HG02981 (cell line): ENCODE measurements around the gene KIAA0040.

ENCODE experiments used
- ATAC-seq: cut with Tn5 transposase; IDR thresholded peaks from one replicate; pipeline ENCODE4 v1.9.1; 2021; ENCODE audit warnings: mild to moderate bottlenecking, moderate library complexity; ENCODE audit not compliant: unreplicated experiment

Gene KIAA0040

DNA sequence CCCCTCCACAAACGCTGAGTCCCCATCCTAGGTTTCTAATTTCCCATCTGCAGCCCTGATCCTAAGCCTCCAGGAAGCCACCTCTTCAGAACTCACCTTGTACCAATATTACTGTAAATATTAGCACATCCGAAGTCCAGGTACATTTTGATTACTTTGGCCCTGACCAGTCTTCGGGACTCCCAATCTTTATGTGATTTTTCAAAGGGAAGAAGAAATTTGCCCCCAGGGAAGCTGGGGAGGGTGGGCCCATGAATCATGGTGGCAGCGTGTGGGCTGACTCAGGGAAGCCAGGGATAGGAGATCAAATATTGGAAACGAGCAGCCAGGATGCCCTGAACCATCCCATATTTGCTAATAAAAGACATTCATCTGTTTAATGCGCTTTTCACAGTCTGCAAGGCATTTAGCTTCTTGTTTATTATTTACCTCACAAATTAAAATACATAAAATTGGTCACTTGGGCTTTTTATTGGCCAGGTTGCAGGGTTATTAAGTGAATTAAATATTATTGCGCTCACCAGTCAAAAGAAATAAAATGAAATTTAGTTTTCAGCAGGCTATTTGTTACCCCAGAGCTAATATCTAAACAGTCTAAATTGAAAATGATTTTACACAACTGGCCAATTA is 46.6 kb downstream of the KIAA0040 start:
- no peak for ATAC-seq

DNA sequence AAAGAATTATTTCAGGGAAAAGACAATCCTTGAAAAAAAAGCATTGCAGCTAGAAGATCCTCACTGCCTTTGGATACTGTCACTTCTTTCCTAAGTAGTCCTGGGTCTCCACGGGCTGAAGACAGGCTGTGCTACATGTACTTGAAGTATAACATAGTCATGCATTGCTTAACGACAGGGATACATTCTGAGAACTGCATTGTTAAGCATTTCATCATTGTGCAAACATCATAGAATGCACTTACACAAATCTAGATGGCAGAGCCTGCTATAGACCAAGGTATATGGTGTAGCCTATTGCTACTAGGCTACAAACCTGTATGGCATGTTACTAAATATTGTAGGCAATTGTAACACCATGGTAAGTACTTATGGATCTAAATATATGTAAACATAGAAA is 54.0 kb downstream of the KIAA0040 start:
- ATAC-seq = no peak

DNA sequence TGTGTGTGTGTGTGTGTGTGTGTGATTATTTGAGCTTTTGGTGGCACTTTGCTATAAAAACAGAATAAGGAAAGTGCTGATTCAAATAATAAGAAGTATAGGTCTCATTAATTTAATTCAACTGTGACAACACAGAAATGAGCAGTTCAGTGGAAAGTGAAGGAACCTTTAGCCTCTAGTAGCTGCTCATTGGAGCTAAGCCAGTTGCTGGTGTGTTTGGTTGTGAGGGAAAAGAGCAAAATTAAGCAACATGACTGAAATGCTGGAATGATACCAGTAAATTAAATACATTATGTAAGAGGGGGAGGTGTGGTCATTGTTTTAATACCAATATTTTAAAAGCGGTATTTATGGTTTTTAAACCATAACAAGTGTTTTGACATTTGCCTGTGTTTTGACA is 55.2 kb downstream of the KIAA0040 start:
- no peak for ATAC-seq

DNA sequence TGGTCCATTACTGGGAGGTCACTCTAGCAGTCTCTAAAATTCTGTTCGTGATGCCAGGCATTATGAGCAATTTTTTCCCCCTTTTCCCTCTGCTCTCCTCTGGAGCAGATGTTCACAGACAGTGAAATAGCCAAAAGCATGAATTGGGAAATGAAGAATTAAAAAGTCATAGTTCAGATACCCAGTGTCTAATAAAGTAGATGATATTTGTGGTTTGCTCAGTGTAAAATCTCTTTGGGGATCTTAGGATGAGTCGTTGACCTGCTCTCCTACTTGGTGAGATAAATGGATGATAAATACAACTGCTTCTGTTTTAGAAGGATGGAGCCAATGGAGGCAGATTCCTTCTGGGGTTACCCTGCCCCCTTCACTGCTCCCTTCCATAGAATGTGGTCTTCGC is 56.3 kb downstream of the KIAA0040 start:
- no peak for ATAC-seq

DNA sequence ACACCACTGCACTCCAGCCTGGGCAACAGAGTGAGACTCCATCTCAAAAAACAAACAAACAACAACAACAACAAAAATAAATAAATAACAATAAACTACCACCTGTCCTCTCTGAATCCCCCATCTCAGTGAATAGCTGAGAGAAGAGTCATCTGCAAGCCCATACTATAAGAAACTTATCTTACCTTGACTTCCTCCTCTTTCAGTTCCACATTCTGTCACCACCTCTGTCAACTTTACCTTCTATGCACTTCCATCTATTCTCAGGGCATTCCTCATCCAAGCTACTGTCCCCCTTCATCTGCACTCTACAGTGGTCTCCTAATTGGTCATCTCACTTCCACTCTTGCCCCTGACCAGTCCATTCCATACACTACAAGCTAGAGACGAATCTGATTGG is 58.1 kb downstream of the KIAA0040 start:
- no peak for ATAC-seq

DNA sequence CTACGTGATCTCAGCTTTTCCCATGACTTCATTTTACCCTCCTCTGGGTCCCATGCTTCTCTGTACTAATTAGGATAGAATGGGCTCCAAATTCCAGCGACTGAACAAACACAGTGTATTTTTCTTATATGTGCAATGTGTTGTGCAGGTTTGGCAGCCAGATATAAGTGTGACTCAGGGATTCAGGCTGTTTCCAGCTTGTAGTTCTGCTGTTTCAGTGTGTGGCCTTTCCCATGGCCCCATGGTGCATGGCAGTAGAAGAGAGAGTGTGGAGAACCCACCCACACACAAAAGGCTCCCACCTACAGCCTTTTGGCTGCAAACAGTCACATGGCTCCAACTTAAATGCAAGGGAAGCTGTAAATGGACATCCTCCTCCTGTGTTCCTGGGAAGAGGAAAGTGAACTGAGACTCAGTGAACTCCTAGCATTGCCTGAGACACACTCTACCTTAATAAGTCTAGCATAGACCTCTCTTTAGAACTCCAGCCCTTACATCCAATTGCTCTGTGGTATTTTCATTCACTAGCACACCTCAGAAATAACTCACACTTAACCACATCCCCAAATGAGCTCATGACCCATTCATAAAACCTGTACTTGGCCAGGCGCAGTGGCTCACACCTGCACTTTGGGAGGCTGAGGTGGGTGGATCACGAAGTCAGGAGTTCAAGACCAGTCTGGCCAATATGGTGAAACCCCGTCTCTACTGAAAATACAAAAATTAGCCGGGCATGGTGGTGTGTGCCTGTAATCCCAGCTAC is 58.7 kb downstream of the KIAA0040 start:
- no peak for ATAC-seq

DNA sequence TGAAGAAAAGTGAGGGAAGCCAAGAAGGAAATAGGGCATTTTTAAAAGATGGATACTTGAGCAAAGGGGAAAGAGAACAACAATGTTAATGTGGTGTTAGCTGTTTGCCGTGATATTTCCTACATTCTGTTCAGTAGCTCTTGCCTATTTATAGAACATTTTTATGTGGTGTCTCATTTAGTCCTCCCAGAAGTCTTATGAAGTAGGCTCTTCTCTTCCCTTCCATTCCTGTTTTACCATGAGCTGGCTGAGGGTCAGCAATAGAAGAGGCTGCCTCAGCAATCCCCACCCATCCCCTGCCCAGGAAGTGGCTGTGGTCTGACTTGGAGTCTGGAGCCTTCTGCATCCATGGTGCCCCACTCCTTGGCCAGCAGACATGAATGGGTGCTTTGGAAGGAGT is 60.1 kb downstream of the KIAA0040 start:
- no peak for ATAC-seq

DNA sequence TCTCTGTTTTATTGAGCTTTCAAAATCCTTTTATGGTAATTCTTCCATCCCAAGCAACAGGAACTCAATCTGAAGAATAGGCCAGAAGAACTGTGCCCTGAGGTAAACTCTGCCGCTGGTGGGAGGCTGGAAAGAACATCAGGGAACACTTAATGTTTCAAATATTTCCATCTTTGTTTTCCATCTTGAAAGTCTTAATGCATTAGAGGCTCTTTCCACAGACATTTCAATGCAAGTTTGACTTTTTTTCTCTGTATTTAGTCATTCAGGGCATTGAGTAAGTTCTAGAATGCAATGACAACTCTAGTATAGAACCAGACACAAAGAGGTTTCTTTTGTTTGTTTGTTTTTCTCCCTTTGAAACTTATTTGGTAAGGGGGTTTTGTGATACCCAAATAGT is 61.5 kb downstream of the KIAA0040 start:
- no peak for ATAC-seq

DNA sequence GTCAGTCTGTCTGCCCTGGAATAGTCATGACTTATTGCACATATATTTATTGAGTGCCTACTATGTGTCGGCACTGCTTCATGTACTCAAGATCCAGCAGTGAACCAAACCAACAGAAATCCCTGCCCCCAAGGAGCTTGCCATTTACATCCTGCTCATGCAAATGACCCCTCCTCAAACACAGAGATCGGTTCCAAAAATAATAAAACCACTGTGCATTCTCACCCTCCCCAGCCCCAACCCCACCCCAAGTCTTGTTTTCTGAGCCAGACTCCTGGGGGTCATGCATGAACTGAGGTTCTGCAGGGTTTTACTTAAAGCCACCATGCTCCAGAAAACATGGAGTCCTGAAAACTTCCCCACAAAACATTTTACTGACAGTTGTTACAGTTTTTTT is 61.9 kb downstream of the KIAA0040 start:
- ATAC-seq = no peak

DNA sequence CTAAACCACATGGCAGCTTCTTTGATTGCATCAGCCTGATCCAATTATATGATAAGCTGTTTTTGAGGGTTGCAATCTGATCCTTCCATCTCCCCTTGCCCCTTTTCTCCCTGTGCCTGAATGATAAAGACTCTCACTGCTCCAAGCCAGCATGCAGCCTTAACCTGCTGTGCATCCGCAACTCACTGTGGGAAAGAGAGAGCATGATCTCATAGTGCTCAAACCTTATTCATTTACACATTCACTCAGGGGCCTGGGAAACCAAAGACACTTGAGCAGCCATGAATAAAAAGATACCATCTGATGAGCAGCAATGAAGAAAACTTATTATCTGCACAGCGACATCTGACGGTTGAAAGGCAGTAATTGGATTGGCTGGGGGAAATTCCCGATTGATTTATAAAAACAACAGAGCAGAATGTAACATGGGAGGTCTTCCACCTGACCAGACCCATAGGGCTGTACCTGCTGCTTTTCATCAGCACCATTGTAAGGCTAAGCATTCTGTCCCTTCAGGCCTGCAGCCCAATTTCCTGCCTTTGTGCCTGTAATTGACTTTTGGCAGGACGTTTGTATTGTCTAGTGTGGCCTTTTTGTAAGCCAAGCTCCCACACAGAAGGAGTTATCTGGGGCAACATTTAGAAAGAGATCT is 62.5 kb downstream of the KIAA0040 start:
- ATAC-seq = no peak

DNA sequence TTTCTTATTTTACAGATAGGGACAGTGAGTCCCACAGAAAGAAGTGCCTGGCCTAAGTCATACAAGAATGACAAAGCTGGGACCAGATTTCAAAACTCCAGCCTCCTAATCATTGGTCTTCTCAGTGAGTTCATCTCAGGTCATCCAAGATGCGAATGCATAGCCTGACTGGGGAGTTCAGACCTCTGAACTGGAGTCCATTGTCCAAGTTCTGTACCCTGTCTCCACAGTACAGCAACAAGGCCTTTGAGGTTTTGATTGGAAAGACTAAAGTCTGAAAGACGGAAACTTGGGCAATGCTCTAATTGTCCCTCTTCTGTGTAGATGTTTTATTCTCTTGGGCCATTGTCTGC is 63.0 kb downstream of the KIAA0040 start:
- ATAC-seq = no peak

DNA sequence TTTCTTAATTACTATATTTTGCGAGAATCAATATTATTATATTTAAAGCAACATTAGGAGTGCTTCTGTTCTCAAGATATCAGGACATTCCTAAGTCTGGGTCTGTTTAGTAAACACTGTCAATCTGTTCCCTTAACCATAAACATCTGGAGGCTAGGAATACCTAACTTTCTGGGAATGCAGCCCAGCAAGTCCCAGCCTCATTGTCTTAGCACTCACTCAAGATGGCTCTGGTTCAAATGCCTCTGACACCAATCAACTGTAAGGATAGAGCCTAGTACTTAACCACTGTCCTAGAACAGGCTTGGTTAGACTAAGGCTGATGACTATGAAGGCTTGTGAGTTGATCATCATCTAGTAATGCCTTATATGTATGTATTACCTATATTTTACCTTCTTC is 63.4 kb downstream of the KIAA0040 start:
- ATAC-seq = no peak

DNA sequence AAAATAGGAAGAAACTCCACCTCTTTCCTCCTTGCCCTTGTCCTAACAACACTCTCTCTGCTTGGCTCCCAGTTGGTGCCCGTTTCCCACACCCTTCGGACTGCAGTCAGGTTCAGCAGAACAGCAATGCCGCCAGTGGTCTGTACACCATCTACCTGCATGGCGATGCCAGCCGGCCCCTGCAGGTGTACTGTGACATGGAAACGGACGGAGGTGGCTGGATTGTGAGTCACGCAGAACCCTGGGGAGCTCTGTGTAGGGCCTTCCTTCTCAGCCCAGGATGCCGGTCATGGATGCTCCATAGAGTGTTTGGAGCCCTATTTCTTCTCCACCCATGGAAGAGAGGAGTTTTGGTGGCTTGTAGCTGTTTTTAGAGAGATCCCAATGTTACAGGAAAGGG is 64.1 kb downstream of the KIAA0040 start:
- ATAC-seq = no peak

DNA sequence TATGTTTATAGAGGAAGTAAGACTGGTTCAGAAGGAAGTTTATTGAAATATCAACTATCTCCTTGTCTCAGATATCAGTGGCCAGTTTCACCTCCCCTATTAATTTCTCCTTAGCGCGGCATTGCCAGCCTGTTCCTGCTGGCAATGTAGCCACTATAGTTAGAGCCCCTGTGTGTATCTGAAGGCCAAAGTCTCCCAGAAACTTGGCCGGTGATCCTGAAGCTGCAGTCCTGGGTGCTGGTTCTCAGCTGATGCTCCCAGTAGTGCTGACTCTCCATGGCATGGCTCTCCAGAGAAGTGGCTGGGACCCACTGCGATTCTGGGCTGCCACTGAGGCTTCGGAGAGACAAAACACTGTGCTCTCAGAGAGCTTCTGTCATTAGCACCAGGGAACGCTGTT is 65.0 kb downstream of the KIAA0040 start:
- no peak for ATAC-seq

DNA sequence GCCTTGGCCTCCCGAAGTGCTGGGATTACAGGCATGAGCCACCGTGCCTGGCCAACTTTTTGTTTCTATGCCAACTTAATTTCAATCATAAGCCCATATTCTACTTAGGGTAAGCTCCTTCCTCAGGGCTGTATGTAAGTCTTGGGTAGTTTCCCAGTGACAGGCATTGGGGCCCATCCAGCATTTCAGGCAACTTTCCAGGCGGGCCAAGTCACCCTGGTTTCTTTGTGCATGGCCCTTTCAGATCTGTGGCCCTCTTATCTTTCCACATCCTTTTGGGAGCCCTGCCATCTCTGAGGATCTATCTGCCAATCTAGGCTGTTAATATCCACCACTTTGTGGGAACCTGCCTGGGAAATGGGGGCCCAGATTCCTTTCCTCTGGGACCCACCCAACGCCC is 66.2 kb downstream of the KIAA0040 start:
- ATAC-seq = no peak

DNA sequence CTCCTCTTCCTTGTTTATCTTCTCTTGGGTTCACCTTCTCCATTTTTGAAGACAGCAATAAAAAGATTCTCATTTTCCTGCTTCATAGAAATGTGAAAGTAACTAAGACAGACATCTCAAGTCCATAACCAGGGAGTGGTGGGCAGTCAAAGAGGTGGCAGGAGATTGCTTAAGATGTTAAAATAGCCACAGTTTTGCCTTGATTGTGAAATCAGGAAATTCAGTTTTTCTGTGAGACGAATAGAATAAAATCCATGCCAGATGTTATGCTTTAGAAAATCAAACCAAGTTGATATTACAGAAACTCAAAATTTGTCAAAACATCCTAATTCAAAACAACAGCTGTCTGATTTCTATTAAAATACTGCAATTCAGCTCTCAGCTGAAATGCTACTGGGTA is 67.7 kb downstream of the KIAA0040 start:
- ATAC-seq = no peak

DNA sequence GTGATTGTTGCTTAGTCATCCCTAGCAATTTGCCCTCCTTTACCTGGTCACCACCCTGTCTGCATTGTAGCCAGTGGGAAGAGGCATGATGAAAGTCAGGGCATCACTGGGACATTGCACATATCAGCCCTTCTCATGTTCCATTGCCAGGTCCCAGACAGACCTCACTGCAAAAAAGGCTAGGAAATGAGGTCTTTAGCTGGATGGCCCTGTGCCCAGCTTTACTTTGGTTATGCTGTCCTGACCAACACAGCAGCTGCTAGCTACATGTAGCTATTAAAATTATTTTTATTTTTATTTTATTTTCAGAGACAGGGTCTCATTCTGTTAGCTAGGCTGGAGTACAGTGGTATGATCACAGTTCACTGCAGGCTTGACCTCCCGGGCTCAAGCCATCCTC is 72.1 kb downstream of the KIAA0040 start:
- ATAC-seq = no peak

DNA sequence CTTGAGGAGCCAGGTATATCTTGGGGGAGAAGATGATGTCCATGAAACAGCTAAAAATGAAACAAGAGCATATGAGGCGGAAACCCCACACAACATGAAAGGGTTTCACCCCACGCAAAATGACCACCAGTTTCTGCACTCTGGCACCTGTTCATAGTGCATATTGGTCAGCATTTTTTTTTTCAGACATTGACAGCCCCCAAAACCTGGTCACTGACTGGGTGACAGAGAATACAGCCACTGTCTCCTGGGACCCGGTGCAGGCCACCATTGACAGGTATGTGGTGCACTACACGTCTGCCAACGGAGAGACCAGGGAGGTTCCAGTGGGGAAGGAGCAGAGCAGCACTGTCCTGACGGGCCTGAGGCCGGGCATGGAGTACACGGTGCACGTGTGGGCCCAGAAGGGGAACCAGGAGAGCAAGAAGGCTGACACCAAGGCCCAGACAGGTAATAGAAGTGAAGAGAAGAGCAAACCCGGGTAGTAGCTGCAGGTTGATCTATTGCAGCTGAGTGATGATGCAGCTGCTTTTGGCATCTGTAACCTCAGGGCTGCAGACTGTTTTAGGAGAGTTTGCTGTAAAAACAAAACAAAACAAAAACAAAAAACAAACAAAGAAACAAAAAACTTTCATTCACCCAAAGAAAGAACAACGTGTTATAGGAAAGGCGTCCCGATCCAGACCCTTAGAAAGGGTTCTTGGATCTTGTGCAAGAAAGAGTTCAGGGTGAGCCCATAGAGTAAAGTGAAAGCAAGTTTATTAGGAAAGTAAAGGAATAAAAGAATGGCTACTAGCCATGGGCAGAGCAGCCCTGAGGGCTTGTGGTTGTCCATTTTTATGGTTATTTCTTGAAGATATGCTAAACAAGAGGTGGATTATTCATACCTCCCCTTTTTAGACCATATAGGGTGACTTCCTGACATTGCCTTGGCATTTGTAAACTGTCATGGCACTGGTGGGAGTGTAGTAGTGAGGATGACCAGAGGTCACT is 73.9 kb downstream of the KIAA0040 start:
- no peak for ATAC-seq

DNA sequence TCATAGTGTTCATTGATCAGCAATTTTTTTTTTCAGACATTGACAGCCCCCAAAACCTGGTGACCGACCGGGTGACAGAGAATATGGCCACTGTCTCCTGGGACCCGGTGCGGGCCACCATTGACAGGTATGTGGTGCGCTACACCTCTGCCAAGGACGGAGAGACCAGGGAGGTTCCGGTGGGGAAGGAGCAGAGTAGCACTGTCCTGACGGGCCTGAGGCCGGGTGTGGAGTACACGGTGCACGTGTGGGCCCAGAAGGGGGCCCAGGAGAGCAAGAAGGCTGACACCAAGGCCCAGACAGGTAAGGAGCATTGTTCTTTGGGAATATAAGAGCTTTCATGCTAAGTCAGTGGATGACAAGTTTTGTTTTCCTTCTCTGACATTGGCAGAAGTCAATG is 75.7 kb downstream of the KIAA0040 start:
- no peak for ATAC-seq

DNA sequence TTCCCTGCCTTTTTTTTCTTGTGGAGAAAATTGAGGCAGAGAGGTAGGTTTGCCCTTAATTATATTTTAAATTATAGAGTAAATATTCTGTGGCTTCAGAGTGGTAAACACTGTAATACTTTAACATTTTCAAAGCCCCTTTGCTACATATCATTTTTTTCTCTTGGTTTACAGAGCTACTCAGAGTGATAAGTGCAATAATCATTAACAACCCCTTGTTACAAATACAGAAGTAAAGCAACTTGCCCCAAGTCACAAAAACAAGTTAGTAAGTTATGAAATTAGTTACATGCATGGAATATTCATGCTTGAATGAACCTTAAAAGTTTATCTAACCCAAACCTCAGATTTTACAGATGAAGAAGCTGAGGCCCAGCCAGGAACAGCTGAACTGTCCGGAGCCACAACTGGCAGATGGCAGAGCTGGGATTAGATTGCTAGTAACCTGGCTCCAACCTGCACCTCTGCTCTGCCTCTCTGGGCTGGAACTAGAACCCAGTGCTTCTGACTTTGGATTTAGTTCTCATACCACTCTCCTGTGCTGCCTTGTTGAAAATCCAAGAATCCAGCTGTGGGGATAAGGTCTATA is 76.3 kb downstream of the KIAA0040 start:
- ATAC-seq = peak; percentile 43

DNA sequence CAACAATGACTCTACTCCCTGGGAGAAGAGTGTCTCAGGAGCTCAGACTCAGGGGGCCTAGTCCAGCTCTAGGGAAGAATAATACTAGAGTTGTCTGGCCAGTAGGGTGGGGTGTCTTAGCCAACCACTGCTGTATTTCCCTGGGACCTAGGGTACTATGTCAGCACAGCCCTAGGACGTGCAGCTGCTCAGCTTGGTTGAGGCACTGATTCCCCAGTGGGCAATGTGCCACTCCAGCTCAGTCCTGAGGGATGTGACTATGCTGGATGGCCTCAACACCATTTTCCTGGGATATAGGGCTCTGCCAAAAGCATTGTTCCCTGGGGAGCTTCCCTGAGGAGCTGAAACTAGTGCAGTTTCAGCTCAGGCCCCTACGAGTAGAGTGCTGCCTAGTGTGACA is 77.6 kb downstream of the KIAA0040 start:
- ATAC-seq = no peak
